Measurements from ENCODE around the gene ATP4A.
"Not testable (repeated sequence)": the region's sequence is repeated elsewhere in the genome, so short reads cannot be mapped to it uniquely, and the experiment has no call there.

Gene ATP4A

DNA sequence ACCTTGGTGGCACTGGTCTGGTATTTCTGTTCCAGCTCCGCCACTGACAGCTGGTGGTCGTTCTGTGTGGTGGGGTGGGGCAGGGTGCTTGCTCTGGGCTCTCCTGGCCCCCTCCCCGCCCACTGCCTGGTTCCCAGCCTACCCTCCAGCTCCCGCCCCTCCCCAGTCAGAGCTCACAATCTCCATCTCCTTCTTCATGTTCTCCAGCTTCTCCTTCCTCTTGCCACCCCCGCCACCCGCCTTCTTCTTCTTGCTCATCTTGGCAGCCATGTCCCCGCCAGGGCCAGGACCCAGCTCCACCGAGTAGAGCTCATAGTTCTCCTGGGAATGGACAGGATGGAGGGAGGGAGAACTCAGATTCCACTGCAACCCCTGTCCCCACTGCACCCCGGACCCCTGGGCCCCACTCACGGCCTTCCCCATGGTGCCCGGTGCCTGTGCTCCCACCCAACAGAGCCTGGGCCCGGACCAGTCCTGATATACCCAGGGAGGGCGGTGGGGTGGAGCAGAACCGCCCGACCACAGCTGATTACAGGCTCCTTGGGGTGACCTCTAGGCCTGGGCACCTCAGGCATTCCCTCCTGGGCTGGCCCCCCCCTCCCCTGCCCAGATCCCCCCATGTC is at the start of gene ATP4A:
Gene ATP4A (minus strand): TSS at position 452 of the 623 bp plus-strand sequence. CDS start 29 bp downstream, at position 423.
- in situ Hi-C loops (cut with MboI; ENCODE audit: low sequenced_read_pairs) = no loop called here

DNA sequence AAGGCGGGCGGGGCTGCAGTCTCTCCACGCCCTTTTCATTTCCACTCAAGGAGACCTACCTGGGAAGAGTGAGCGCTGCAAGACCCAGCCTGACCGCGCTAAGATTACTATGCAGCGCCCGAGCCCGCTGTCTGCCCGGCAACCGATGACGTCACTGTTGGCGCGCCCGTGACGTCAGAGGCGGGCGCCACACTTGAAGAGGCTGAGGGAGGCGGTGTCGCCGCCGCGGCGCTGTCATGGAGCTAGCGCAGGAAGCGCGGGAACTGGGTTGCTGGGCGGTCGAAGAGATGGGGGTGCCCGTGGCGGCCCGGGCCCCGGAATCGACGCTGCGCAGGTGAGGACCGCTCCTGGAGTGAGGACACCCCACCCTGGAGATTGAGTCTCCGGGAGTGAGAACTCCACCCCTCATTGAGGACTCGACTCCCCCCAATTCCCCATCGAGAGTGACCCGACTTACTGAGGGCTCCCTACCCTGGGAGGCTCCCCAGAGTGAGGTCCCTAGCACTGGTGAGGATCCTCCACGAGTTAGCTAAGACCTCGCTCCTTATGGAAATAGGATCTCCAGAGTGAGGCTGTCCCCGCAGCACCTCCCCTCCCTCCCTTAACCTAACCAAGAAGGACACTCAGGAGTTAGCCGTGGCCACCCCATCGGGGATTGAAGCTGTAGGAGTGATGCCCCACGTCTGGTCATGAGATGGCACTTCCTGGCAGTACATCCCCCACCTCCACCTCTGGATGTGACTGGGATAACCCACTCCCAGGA is 49.3 kb upstream of the ATP4A start, which contains the start of gene HAUS5:
Gene HAUS5 (plus strand): TSS at position 177 of the 763 bp plus-strand sequence. CDS start 60 bp downstream, at position 237.
- in situ Hi-C loops (cut with MboI; ENCODE audit: low sequenced_read_pairs) = no loop called here

DNA sequence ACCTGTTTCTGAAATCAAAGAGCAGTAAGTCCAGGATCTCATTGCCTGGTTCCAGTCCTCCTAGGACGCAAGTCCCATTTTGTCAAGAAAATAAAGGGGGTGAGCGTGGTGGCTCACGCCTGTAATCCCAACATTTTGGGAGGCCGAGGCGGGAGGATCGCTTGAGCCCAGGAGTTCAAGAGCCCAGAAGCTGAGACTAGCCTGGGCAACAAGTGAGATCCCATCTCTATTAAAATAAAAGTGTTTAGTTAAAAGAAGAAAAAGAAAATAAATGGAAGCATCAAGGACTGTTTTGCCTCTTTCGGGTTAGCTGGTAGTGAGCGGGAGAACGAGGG is 48.7 kb upstream of the ATP4A start:
- in situ Hi-C loops (cut with MboI; ENCODE audit: low sequenced_read_pairs) = no loop called here

- in situ Hi-C loops (cut with MboI; ENCODE audit: low sequenced_read_pairs) = no loop called here
Observed at GRCh38 chr19:35609851-35610353, 46.4 kb upstream of the ATP4A start.

GRCh38 chr19:35608251-35608650 is 44.8 kb upstream of the ATP4A start:
- in situ Hi-C loops (cut with MboI; ENCODE audit: low sequenced_read_pairs) = no loop called here

GRCh38 chr19:35607661-35608060 is 44.2 kb upstream of the ATP4A start:
- in situ Hi-C loops (cut with MboI; ENCODE audit: low sequenced_read_pairs) = no loop called here

GRCh38 chr19:35607170-35607569 is 43.7 kb upstream of the ATP4A start:
- in situ Hi-C loops (cut with MboI; ENCODE audit: low sequenced_read_pairs) = not testable (repeated sequence)

GRCh38 chr19:35604436-35604835 is 41.0 kb upstream of the ATP4A start:
- in situ Hi-C loops (cut with MboI; ENCODE audit: low sequenced_read_pairs) = not testable (repeated sequence)

DNA sequence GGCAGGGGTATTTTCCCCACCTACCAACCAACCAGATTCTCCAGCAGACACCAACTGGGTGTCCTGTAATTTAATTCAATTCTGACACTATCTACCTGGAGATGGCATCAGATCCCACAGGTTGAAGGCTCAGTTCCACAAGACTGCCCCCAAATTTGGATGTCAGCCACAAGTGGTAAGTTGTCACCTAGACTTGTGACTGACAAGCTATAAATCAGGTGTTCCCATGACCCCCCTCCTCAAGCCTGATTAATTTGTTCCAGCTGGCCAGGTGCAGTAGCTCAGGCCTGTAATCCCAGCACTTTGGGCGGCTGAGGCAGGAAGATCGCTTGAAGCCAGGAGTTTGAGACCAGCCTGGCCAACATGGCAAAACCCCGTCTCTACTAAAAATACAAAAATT is 38.5 kb upstream of the ATP4A start:
- in situ Hi-C loops (cut with MboI; ENCODE audit: low sequenced_read_pairs) = no loop called here

- in situ Hi-C loops (cut with MboI; ENCODE audit: low sequenced_read_pairs) = no loop called here
Observed at GRCh38 chr19:35596366-35596999, 33.0 kb upstream of the ATP4A start.

DNA sequence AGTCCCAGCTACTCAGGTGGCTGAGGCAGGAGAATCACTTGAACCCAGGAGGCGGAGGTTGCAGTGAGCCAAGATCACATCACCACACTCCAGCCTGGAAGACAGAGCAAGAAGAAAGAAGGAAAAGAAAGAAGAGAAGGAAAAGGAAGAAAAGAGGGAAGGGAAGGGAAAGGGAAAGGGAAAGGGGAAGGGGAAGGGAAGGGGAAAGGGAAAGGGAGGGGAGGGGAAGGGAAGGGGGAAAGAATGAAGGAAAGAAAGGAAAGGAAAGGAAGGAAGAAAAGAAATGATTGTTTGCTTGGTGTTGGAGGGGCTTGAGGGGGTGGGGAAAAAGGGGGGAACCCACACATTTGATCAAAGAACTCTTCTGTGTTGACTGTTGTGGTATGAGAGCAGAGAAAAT is 32.5 kb upstream of the ATP4A start:
- in situ Hi-C loops (cut with MboI; ENCODE audit: low sequenced_read_pairs) = no loop called here

- in situ Hi-C loops (cut with MboI; ENCODE audit: low sequenced_read_pairs) = not testable (repeated sequence)
Observed at GRCh38 chr19:35595026-35595425, 31.6 kb upstream of the ATP4A start.

DNA sequence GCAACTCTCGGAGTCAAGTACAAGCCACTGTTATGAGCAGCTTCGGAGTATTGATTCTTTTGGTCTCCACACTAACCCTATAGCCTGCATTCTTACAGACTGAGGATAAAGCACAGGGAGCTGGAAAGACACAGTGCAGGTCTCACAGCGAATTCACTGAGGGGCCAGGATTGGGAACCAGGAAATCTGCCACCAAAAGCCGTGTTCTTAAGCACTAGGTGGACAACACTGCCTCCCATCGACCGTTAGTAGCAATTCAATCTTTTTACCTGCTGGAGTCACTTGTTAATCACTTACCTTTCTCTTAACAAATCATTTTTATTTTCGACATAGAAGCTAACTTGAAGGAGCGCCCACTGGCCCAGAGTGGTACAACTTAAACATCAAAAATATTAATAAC is 28.8 kb upstream of the ATP4A start:
- in situ Hi-C loops (cut with MboI; ENCODE audit: low sequenced_read_pairs) = no loop called here

DNA sequence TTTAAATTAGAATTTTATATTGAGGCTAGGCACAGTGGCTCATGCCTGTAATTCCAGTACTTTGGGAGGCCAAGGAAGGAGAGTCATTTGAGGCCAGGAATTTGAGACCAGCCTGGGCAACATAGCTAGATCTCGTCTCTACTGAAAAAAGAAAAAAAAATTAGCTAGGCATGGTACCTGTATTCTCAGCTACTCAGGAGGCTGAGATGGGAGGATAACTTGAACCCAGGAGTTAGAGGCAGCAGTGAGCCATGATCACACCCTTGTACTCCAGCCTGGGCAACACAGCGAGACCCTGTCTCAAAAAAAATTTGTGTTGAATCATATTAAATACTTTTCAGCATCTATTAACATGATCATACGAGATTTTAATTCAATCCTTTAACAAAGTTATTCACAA is 27.4 kb upstream of the ATP4A start:
- in situ Hi-C loops (cut with MboI; ENCODE audit: low sequenced_read_pairs) = no loop called here

DNA sequence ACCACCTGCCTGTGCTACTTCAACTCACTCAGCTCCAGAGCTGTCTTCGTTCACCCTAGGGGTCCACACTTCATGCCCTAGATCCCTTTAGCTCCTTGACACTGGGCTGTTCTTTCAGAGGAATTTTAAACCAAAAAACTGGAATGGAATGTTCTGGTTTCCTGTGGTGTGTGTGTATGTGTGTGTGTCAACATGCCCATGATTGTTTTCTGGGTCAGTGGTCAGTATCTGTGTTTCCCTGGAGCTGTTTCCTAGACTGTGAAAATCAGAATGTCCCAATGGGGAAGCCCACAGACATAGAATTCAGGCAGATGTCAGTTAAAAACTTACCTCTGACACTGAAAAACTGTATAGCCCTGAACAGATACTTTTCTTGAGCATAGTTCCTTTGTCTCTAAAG is 23.9 kb upstream of the ATP4A start:
- in situ Hi-C loops (cut with MboI; ENCODE audit: low sequenced_read_pairs) = no loop called here

- in situ Hi-C loops (cut with MboI; ENCODE audit: low sequenced_read_pairs) = no loop called here
Observed at GRCh38 chr19:35585848-35586247, 22.4 kb upstream of the ATP4A start, which contains the start of gene PMIS2. Gene PMIS2 (plus strand): TSS chr19:35586173. CDS start chr19:35586260, 87 bp downstream.

DNA sequence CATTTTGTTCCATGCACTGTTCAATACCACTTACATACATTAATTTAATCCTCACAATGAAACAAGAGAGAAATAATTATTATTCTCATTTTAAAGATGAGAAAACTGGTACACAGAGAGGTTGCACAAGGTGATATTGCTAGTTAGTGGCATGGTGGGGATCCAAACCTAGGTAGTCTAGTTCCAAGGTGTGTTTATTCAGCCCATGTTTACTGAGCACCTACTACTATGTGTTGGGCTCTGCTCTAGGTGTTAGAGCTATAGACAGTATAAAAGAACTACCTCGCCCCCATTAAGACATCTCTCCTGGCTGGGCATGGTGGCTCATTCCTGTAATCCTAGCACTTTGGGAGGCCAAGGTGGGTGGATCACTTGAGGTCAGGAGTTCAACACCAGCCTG is 19.3 kb upstream of the ATP4A start:
- in situ Hi-C loops (cut with MboI; ENCODE audit: low sequenced_read_pairs) = no loop called here

GRCh38 chr19:35578707-35579106 is 15.2 kb upstream of the ATP4A start:
- in situ Hi-C loops (cut with MboI; ENCODE audit: low sequenced_read_pairs) = no loop called here

DNA sequence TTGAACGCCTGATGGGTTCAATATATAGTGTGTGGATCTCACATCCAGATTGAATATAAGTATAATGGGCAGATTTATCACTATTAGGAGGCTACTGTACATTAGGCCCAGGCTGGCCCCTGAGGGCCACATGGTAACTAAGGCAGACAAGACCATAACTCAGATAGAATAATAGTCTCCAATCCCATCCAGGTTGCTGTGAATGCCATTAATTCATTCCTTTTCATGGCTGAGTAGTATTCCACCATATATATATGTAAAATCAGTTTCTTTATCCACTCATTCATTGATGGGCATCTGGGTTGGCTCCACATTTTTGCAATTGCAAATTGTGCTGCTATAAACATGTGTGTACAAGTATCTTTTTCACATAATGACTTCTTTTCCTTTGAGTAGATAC is 14.5 kb upstream of the ATP4A start:
- in situ Hi-C loops (cut with MboI; ENCODE audit: low sequenced_read_pairs) = no loop called here

DNA sequence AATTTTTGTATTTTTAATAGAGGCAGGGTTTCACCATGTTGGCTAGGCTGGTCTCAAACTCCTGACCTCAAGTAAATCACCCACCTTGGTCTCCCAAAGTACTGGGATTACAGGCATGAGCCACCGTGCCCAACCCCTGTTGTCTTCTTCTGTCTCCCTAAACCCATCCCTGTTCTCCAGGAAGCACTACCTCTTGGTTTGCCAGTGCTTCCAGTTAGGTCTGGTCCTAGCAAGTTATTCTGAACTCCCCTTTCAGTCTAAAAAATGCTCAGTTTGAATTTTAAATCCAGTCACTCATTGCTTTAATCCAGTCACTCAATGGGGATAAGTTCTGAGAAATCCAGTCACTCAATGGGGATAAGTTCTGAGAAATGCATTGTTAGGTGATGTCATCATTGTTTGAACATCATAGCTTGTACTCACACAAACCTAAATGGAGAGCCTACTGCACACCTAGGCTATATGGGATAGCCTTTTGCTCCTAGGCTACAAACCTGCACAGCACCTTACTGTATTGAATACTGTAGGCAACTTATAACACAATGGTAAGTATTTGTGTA is 8.0 kb upstream of the ATP4A start:
- in situ Hi-C loops (cut with MboI; ENCODE audit: low sequenced_read_pairs) = no loop called here

DNA sequence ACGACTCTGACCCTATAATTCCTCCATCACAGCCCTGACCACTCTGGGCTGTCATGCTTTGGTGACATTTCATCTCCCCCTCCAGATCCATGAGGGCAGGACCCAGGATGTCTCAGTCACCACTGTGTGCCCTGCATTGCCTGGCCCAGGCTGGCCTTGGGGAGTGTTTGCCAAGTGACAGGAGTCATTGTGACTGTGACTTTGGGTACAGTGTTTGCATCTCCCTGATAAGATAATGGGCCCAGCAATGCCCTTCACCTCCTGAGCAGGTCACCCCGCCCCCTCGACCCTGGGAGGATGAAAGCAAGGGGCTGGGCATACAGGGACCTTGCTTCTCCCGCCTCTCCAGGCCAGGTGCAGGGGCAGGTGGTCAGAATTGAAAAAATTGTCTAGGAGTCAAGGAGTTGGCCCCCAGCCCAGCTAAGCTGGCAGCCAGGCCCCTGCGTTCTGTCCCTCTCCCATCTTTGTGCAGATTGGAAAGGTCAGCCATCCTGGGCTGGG is 5.9 kb upstream of the ATP4A start:
- in situ Hi-C loops (cut with MboI; ENCODE audit: low sequenced_read_pairs) = no loop called here
